Activated naive CD8-positive, alpha-beta T cell treated with anti-CD3 and anti-CD28 coated beads for 36 hours (primary cell): Measurements from ENCODE around the gene ARFGAP2. TPM values are rescaled to one million over a fixed set of nuclear protein-coding genes. Genes with fewer than 3 reads are reported as not detected.
"Not testable (repeated sequence)": the region's sequence is repeated elsewhere in the genome, so short reads cannot be mapped to it uniquely, and the experiment has no call there.

Source experiments
- DNase-seq: peaks from one replicate; pipeline ENCODE4 v3.0.0; 2021
- H3K27ac Mint-ChIP-seq: one replicate; pipeline ENCODE4 v1.8.0; 2022; ENCODE audit warnings: mild to moderate bottlenecking, moderate library complexity, mixed read lengths
- H3K27me3 Mint-ChIP-seq: one replicate; pipeline ENCODE4 v1.8.0; 2022; ENCODE audit warnings: mild to moderate bottlenecking, mixed read lengths
- H3K36me3 Mint-ChIP-seq: one replicate; pipeline ENCODE4 v1.8.0; 2021; ENCODE audit warnings: mild to moderate bottlenecking, mixed read lengths
- H3K4me1 Mint-ChIP-seq: one replicate; pipeline ENCODE4 v1.8.0; 2021; ENCODE audit warnings: mixed read lengths
- H3K4me3 Mint-ChIP-seq: one replicate; pipeline ENCODE4 v1.8.0; 2022; ENCODE audit warnings: mild to moderate bottlenecking, moderate library complexity, mixed read lengths
- H3K9me3 Mint-ChIP-seq: one replicate; pipeline ENCODE4 v1.8.0; 2022; ENCODE audit warnings: mixed read lengths
- total RNA-seq, 2 experiments: library from RNA; stranded (reverse); gene quantifications; one replicate each; pipeline ENCODE4 v1.2.3, GENCODE V29; 2021

Gene ARFGAP2
- total RNA-seq: 10 to 100 TPM; 87.6 to 92.6 TPM

DNA sequence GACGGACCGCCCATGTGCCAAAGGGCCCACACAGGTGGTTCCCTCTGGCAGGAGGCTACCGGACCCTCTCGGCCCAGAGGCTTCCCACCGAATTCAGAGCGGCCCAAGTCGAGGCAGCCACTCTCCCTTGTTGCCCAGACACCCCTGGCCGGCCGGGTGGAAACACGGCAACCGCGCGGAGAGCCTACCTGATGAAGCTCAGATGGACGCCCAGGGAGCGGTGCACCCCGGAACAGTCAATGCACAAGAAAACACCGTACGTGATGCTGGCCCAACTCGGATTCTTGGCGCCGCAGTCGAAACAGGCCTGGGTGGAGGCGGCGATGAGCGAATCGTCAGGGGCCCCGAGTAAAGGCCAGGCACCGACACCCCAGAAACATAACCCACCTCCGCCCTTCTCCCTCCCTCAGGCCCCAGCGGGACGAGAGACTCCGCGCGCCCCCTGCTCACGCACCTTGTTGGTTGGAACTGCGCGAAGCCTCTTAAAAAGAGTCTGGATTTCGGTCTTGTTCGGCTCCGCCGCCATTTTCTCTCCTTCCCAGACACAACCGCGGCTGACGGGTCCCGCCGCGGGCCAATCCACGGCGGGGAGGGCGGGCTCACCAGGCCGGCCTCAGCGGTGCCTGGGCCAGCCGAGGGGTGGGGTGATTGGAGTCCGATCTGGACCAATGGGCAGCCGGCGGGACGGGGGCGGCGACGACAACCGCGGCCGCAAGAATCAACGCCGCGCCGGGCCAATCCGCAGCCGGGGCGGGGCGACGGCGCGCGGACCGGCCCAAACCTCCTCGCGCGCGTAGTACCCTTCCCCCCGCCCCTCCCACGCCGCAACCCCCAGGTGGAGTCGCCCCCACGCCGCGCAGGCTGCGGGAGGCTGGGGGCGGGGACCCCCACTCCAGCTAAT, at the start of gene ARFGAP2:
Gene ARFGAP2, minus strand, starts transcription at position 552 of the 901 bp plus-strand sequence. Its CDS starts 26 bp downstream, at position 526.
- peaks cover 40% of the 10 kb centered on the region for H3K4me1 Mint-ChIP-seq
- no peaks in the 10 kb centered on the region for H3K9me3 Mint-ChIP-seq
- H3K27ac Mint-ChIP-seq: peak within 1 kb of the TSS; percentile 99
- H3K36me3 Mint-ChIP-seq: peaks cover 13% of the 10 kb centered on the region
- peak within 1 kb of the TSS; percentile 98 for H3K4me3 Mint-ChIP-seq
- peaks cover 7% of the 10 kb centered on the region for H3K27me3 Mint-ChIP-seq
- peak; percentile 99 for DNase-seq

DNA sequence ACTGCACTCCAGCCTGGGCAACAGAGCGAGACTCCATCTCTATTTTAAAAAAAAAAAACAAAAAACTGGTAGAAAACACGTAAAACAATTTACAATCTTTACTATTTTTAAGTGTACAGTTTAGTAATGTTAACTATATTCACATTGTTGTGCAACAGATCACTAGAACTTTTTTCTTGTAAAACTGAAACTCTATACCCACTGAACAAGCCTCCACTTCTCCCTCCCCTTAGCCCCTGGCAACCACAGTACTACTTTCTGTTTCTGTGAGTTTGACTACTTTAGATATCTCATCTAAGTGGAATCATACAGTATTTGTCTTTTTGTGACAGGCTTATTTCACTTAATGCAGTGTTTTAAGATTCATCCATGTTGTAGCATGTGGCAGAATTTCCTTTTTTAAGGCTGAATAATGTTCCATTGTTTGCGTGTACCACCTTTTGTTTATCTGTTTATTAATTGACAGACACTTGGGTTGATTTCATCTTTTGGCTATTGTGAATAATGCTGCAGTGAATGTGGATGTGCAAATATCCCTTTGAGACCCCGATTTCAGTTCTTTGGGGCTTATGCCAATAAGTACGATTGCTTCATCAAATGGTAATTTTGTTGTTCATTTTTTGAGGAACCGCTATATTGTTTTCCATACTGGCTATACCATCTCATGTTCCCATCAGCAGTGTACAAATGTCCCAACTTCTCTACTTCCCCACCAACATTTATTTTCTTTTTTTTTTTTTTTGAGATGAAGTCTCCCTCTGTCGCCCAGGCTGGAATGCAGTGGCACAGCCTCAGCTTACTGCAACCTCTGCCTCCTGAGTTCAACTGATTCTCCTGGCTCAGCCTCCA, 49.1 kb upstream of the ARFGAP2 start:
- H3K4me1 Mint-ChIP-seq: peaks cover 21% of the 10 kb centered on the region
- no peaks in the 10 kb centered on the region for H3K27me3 Mint-ChIP-seq
- H3K4me3 Mint-ChIP-seq: peak overlapping the region; percentile 35
- H3K27ac Mint-ChIP-seq: peak overlapping the region; percentile 58
- DNase-seq: peak; percentile 31
- H3K9me3 Mint-ChIP-seq: no peaks in the 10 kb centered on the region
- H3K36me3 Mint-ChIP-seq: peaks cover 47% of the 10 kb centered on the region

DNA sequence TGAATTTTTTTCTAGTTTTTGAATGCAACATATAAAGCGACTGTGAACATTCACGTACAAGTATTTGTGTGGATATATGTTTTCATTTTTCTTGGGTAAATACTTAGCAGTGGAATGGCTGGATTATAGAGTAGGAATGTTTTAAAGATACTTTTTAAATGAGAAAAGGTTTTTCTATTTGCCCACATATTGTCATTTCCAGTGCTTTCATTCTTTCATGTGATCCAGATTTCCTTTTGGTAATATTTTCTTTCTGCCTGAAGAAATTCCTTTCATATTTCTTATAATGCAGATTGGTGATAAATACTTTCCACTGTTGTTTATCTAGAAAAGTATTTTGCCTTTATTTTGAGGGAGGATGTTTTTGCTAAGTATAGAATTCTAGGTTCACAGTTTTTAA, 46.0 kb upstream of the ARFGAP2 start:
- Mint-ChIP-seq H3K4me3 (no peak overlapping the region), H3K27ac (no peak overlapping the region), H3K27me3 (no peaks in the 10 kb centered on the region), H3K9me3 (no peaks in the 10 kb centered on the region), H3K36me3 (peaks cover 49% of the 10 kb centered on the region), H3K4me1 (peaks cover 40% of the 10 kb centered on the region)
- no peak for DNase-seq

DNA sequence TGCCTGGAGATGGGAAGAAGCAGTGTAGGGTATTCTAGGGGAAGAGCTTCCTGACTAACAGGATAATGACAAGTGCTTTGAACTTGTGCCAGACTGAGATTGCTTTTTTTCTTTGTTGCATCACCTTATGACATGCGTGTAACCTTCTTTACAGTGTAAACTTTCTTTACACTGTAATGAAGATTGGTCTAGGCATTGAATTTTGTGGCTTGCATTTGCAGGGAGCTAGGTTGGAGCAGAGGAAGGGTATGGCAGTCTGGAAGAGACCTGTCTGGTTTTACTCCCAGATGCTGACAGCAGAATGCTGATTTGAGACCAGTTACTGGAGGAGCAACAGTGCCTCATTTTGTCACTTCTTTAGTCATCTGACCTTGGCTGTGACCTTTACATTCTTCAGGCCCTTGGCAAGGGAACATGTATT, 43.7 kb upstream of the ARFGAP2 start:
- H3K9me3 Mint-ChIP-seq: no peaks in the 10 kb centered on the region
- H3K4me3 Mint-ChIP-seq: no peak overlapping the region
- H3K36me3 Mint-ChIP-seq: peaks cover 56% of the 10 kb centered on the region
- H3K4me1 Mint-ChIP-seq: peaks cover 45% of the 10 kb centered on the region
- no peak for DNase-seq
- H3K27ac Mint-ChIP-seq: peak overlapping the region; percentile 74
- H3K27me3 Mint-ChIP-seq: no peaks in the 10 kb centered on the region

DNA sequence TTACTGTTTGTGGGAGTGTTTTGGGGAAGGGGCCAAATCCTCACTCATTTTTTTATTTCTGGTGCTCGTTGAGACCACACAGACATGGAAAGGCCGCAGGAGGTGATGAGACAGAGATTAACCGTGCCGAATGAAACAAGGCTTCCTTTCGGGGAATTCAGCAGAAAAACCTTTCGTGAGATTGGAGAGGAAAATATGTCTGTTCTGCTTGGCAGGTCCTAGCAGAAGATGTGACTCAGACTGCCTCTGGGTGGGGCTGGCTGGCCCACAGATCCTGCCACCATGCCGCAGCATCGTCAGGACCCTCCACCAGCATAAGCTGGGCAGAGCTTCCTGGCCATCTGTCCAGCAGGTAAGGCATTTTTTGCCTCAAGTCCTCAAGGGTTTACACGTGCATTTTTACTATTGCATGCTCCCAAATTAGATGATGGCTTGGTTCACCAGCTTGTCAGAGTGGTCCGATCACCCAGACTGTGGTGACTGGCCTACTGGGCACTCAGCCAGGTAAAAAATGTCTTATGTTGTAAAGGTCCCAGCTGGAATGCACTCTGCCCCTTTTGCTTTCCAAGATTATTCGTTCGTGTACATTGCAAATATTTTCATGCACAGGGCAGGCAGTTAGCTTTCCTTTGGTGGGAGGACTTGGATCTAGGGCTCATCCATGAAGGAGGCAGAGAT, 39.6 kb upstream of the ARFGAP2 start:
- DNase-seq: peak; percentile 81
- Mint-ChIP-seq H3K4me1 (peaks cover 37% of the 10 kb centered on the region), H3K9me3 (no peaks in the 10 kb centered on the region), H3K4me3 (peak overlapping the region; percentile 97), H3K36me3 (peaks cover 46% of the 10 kb centered on the region), H3K27ac (peak overlapping the region; percentile 99), H3K27me3 (no peaks in the 10 kb centered on the region)

DNA sequence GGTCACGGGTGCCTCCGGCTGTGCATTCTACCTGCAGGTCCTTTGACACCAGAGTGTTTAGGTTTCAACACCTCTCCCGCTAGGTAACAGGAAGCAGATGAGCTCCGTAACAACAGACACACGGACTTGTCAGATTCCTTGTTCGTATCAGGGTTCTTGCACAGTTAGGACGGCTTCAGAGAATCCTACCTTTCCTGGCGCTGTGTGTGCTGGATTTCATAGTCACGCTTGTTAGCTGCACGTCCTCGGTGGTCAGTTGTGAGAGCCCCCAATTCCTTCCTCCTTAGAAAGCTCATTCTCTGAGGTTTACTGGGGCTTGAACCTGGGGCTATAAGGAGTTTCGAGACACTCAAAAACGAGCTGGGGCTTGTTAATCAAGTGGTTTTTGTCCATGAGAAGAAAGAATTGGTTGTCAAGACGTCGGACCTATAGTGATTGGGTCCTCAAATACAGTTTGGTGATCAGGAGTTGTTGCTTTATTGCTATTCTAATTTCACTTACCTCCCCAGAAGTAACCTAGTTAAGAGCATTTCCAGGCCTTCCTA, 38.8 kb upstream of the ARFGAP2 start:
- H3K4me1 Mint-ChIP-seq: peaks cover 35% of the 10 kb centered on the region
- no peak for DNase-seq
- peak overlapping the region; percentile 97 for H3K4me3 Mint-ChIP-seq
- peaks cover 43% of the 10 kb centered on the region for H3K36me3 Mint-ChIP-seq
- H3K27me3 Mint-ChIP-seq: no peaks in the 10 kb centered on the region
- H3K27ac Mint-ChIP-seq: peak overlapping the region; percentile 99
- no peaks in the 10 kb centered on the region for H3K9me3 Mint-ChIP-seq

DNA sequence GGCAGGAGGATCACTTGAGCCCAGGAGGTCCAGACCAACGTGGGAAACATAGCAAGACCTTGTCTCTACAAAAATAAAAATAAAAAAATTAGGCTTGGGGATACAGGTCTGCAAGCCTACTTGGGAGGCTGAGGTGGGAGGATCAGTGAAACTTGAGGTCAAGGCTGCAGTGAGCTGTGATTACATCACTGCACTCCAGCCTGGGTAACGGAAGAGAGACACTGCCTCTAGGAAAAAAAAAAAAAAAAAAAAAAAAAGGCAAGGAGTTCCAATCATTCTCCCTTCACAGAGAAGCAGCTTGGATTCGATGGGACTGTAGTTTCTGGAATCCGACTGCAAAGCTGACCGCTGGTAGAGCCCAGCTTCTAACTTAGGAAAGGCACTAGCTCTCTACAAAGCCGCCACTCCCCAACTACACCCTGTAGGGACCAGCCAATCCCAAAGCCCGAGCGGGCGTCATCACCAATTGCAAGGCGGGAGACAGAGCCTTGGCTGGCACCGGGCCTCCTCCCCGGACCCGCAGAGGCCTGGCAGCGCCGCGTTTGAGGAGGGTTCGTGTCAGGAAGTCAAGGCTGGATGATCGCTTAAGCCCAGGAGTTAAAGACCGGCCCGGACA, 37.4 kb upstream of the ARFGAP2 start:
- H3K27ac Mint-ChIP-seq: peak overlapping the region; percentile 99
- H3K27me3 Mint-ChIP-seq: no peaks in the 10 kb centered on the region
- no peaks in the 10 kb centered on the region for H3K9me3 Mint-ChIP-seq
- DNase-seq: peak; percentile 86
- H3K4me3 Mint-ChIP-seq: peak overlapping the region; percentile 97
- peaks cover 35% of the 10 kb centered on the region for H3K36me3 Mint-ChIP-seq
- peaks cover 25% of the 10 kb centered on the region for H3K4me1 Mint-ChIP-seq

DNA sequence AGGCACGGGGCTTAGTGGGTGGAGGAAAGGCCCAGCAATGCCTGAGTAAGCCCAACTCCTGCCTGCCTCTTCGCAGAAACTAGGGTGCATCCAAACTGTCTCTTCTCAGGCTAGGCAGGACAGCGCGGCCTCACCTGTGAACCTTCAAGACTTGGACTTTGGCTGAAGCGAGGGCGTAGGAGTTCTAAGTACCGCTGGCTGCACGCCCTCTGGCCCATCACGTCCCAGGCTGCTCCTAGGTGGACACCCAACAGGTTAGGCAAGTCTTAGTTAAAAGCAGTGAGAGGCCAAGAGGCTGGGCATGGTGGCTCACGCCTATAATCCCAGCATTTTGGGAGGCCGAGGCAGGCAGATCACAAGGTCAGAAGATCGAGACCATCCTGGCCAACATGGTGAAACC, 36.3 kb upstream of the ARFGAP2 start:
- H3K27me3 Mint-ChIP-seq: no peaks in the 10 kb centered on the region
- H3K4me3 Mint-ChIP-seq: no peak overlapping the region
- DNase-seq: no peak
- peaks cover 18% of the 10 kb centered on the region for H3K4me1 Mint-ChIP-seq
- peaks cover 27% of the 10 kb centered on the region for H3K36me3 Mint-ChIP-seq
- H3K9me3 Mint-ChIP-seq: no peaks in the 10 kb centered on the region
- no peak overlapping the region for H3K27ac Mint-ChIP-seq

DNA sequence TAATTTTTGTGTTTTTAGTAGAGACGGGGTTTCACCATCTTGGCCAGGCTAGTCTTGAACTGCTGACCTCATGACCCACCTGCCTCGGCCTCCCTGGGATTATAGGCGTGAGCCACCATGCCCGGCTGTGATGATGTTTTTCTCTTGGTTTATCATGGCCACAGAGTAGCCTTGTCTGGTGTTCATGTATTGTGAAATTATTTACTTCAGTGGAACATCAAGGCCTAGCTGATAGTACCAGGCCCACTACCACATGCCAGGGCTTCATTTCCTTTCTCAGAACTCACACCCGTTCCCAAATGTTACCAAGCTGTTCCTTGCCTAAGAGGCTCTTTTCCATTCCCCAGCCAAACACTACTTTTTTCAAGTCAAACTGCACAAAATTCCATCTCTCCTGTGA, 31.9 kb upstream of the ARFGAP2 start:
- Mint-ChIP-seq H3K4me1 (no peaks in the 10 kb centered on the region), H3K36me3 (no peaks in the 10 kb centered on the region), H3K4me3 (no peak overlapping the region), H3K27ac (no peak overlapping the region), H3K27me3 (no peaks in the 10 kb centered on the region), H3K9me3 (no peaks in the 10 kb centered on the region)
- DNase-seq: no peak

DNA sequence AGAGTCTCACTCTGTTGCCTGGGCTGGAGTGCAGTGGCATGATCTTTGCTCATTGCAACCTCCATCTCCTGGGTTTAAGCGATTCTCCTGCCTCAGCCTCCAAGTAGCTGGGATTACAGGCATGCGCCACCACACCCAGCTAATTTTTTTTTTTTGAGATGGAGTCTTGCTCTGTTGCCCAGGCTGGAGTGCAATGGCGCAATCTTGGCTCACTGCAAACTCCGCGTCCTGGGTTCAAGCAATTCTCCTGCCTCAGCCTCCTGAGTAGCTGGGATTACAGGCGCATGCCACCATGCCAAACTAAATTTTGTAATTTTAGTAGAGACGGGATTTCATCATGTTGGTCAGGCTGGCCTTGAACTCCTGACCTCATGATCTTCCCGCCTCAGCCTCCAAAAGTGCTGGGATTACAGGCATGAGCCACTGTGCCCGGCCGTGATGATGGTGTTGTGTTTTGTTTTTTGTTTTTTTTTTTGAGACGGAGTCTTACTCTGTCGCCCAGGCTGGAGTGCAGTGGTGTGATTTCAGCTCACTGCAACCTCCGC, 31.4 kb upstream of the ARFGAP2 start:
- not testable (repeated sequence) for H3K36me3 Mint-ChIP-seq, DNase-seq, H3K9me3 Mint-ChIP-seq, H3K27ac Mint-ChIP-seq, H3K4me3 Mint-ChIP-seq, H3K27me3 Mint-ChIP-seq, H3K4me1 Mint-ChIP-seq

DNA sequence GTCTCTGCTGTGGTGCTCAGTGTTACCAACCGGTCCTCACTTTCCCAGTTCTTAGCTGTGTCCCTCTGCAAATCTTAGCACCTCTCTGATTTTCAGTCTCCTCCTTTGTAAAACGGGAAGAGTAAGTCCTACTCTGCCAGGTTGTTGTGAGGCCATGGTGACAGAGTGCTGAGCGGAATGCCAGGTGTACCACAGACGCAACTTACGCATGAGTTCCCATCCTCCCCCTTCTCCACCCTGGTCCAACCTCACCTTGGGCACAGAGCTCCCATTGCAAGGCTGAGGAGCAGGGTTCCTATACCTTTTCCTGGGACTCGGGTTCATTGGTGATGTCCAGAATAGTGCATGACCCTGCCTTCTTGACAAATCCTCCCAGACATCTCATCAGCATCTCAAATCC, 30.8 kb upstream of the ARFGAP2 start:
- no peak for DNase-seq
- Mint-ChIP-seq H3K9me3 (no peaks in the 10 kb centered on the region), H3K27me3 (no peaks in the 10 kb centered on the region), H3K36me3 (no peaks in the 10 kb centered on the region), H3K27ac (no peak overlapping the region), H3K4me1 (no peaks in the 10 kb centered on the region), H3K4me3 (no peak overlapping the region)

DNA sequence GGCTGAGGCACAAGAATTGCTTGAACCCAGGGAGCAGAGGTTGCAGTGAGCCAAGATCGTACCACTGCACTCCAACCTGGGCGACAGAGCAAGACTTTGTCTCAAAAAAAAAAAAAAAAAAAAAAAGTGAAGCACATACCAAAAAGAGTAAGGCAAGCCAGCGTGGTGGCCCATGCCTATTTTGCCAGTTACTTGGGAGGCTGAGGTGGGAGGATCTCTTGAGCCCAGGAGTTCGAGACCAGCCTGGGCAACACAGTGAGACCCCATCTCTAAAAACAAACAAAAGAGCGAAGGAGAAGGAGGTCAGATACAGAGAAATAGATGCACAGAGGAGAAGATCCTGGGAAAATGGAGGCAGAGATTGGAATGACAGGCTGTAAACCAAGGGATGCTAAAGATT, 29.9 kb upstream of the ARFGAP2 start:
- DNase-seq, H3K27ac Mint-ChIP-seq, H3K27me3 Mint-ChIP-seq, H3K36me3 Mint-ChIP-seq, H3K4me1 Mint-ChIP-seq, H3K4me3 Mint-ChIP-seq, H3K9me3 Mint-ChIP-seq: not testable (repeated sequence)

DNA sequence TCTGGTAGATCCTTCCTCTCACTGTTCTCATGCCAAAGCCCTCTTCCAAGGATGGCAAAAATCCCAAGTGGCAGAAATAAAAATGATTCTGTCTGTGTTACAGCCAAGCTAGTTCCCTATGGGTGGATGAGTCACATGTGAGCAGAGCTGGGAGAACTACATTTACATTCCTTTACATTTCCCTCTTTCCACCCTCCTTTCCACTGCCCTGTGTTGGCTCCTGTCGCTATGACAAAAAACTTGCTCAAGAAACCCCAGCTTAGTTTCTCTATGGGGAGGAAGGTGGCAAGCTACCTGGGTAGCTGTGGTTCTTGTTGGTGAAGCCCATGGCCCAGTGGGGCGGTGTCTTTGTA, 27.9 kb upstream of the ARFGAP2 start:
- Mint-ChIP-seq H3K36me3 (no peaks in the 10 kb centered on the region), H3K27ac (no peak overlapping the region), H3K9me3 (no peaks in the 10 kb centered on the region), H3K4me1 (no peaks in the 10 kb centered on the region), H3K4me3 (no peak overlapping the region), H3K27me3 (no peaks in the 10 kb centered on the region)
- no peak for DNase-seq

DNA sequence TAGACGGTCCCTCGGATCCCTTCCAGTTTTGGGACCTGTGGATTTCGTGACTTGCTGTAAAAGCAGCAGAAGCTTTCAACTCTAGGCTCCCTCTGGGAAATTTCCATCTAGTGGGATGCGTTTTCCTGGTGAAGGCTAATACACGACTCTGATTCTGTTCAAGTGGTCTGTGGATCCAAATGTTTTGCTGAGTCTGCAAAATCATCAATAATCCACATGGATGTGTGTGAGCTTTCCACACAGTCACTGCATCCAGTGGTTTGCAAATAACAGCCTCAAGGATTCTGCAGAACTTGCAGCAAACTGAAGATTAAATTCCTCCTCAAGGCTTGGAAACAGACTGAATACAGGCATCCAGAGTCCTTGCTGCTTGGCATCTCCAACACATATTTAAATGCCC, 25.9 kb upstream of the ARFGAP2 start:
- Mint-ChIP-seq H3K4me3 (no peak overlapping the region), H3K27ac (no peak overlapping the region), H3K36me3 (no peaks in the 10 kb centered on the region), H3K9me3 (no peaks in the 10 kb centered on the region), H3K4me1 (no peaks in the 10 kb centered on the region), H3K27me3 (no peaks in the 10 kb centered on the region)
- no peak for DNase-seq
